ENCODE measurements around the gene MAGEA6. TPM values are rescaled to one million over a fixed set of nuclear protein-coding genes. Genes with fewer than 3 reads are reported as not detected.

MAGEA6 gene
- total RNA-seq, 1 experiment from 2014 or later = 1.6 TPM

Other genes starting within 250 kb of the MAGEA6 start
- not detected in 2 replicates for gene GABRQ, start 131.8 kb downstream of the MAGEA6 start, total RNA-seq (2014; rRNA removed; shearing (Covaris generic); ENCODE audit: low replicate concordance)
- not detected in 2 replicates for gene MAGEA3, start 70.9 kb downstream of the MAGEA6 start, total RNA-seq (2014; rRNA removed; shearing (Covaris generic); ENCODE audit: low replicate concordance)
- gene CSAG2, start 60.4 kb downstream of the MAGEA6 start, total RNA-seq (2014; rRNA removed; shearing (Covaris generic); ENCODE audit: low replicate concordance) = not detected in 2 replicates
- not detected in 2 replicates for gene MAGEA2B, start 55.1 kb downstream of the MAGEA6 start, total RNA-seq (2014; rRNA removed; shearing (Covaris generic); ENCODE audit: low replicate concordance)
- gene CSAG1, start 36.0 kb downstream of the MAGEA6 start, total RNA-seq (2014; rRNA removed; shearing (Covaris generic); ENCODE audit: low replicate concordance) = not detected in 2 replicates
- gene MAGEA12, start 35.9 kb downstream of the MAGEA6 start, total RNA-seq (2014; rRNA removed; shearing (Covaris generic); ENCODE audit: low replicate concordance) = 0.36 TPM in 1 of 2 replicates, not detected in the other
- not detected in 2 replicates for gene MAGEA2, start 15.8 kb downstream of the MAGEA6 start, total RNA-seq (2014; rRNA removed; shearing (Covaris generic); ENCODE audit: low replicate concordance)
- gene CSAG3, start 10.5 kb downstream of the MAGEA6 start, total RNA-seq (2014; rRNA removed; shearing (Covaris generic); ENCODE audit: low replicate concordance) = not detected in 2 replicates
- gene CETN2, start 61.1 kb upstream of the MAGEA6 start, total RNA-seq (2014; rRNA removed; shearing (Covaris generic); ENCODE audit: low replicate concordance) = 16.8 and 24.1 TPM in 2 replicates
- 23.6 and 23.8 TPM in 2 replicates for gene NSDHL, start 61.4 kb upstream of the MAGEA6 start, total RNA-seq (2014; rRNA removed; shearing (Covaris generic); ENCODE audit: low replicate concordance)
- 0.43 and 0.67 TPM in 2 replicates for gene ZNF185, start 128.4 kb upstream of the MAGEA6 start, total RNA-seq (2014; rRNA removed; shearing (Covaris generic); ENCODE audit: low replicate concordance)
- not detected in 2 replicates for gene PNMA5, start 224.4 kb upstream of the MAGEA6 start, total RNA-seq (2014; rRNA removed; shearing (Covaris generic); ENCODE audit: low replicate concordance)

Data from Karpas-422 (cell line).